Neural cell (in vitro differentiated cells): ENCODE results near the gene FOCAD. TPM values are rescaled to one million over a fixed set of nuclear protein-coding genes. Genes with fewer than 3 reads are reported as not detected.

Experiments used
- H2AFZ ChIP-seq: fragments of 200-600, 300-800 bp; sonication (generic), shearing (Covaris generic); 2 replicates; pipeline ENCODE4 v1.6.0; 2014; ENCODE audit warnings: low read depth, mild to moderate bottlenecking, antibody characterized with exemption, low read length, moderate library complexity
- H3F3A ChIP-seq: fragments of 200-600 bp; shearing (Covaris generic); 2 replicates; pipeline ENCODE4 v1.6.1; 2016; ENCODE audit warnings: mild to moderate bottlenecking, moderate library complexity, mixed read lengths, antibody characterized with exemption, low read length; ENCODE audit not compliant: insufficient read depth, poor library complexity, severe bottlenecking
- H3K27ac ChIP-seq: fragments of 200-600, 300-800 bp; sonication (generic), shearing (Covaris generic); 2 replicates; pipeline ENCODE4 v1.5.1; 2014; ENCODE audit warnings: mild to moderate bottlenecking, low read length, moderate library complexity
- H3K27me3 ChIP-seq: fragments of 300-800, 200-600 bp; sonication (generic), shearing (Covaris generic); 2 replicates; pipeline ENCODE4 v1.6.0; 2014; ENCODE audit warnings: mild to moderate bottlenecking, low read depth, low read length, moderate library complexity; ENCODE audit not compliant: insufficient read depth
- H3K36me3 ChIP-seq: fragments of 300-800, 200-600 bp; sonication (generic), shearing (Covaris generic); 2 replicates; pipeline ENCODE4 v1.5.1; 2014; ENCODE audit warnings: mild to moderate bottlenecking, antibody characterized with exemption, low read length, moderate library complexity; ENCODE audit not compliant: insufficient read depth
- H3K4me2 ChIP-seq: fragments of 300-800, 200-600 bp; sonication (generic), shearing (Covaris generic); 2 replicates; pipeline ENCODE4 v1.6.0; 2014; ENCODE audit warnings: mild to moderate bottlenecking, low read length
- H3K4me3 ChIP-seq: fragments of 300-800, 200-600 bp; sonication (generic), shearing (Covaris generic); 2 replicates; pipeline ENCODE4 v1.5.1; 2014; ENCODE audit warnings: mild to moderate bottlenecking, low read length, moderate library complexity
- H3K79me2 ChIP-seq: fragments of 200-600 bp; shearing (Covaris generic); replicated peaks from 2 replicates; pipeline ENCODE4 v1.6.0; 2014; ENCODE audit warnings: mild to moderate bottlenecking, low read length, moderate library complexity; ENCODE audit not compliant: insufficient read depth
- H3K9ac ChIP-seq: fragments of 300-800, 200-600 bp; sonication (generic), shearing (Covaris generic); 2 replicates; pipeline ENCODE4 v1.6.1; 2016; ENCODE audit warnings: mild to moderate bottlenecking, low read length, mixed read lengths
- H3K9me2 ChIP-seq: fragments of 200-600 bp; shearing (Covaris generic); 2 replicates; pipeline ENCODE4 v1.6.1; 2016; ENCODE audit warnings: mild to moderate bottlenecking, low read length, mixed read lengths; ENCODE audit not compliant: insufficient read depth
- H3K9me3 ChIP-seq: fragments of 200-600, 300-800 bp; sonication (generic), shearing (Covaris generic); 2 replicates; pipeline ENCODE4 v1.6.1; 2016; ENCODE audit warnings: mild to moderate bottlenecking, mixed run types, low read length, moderate library complexity, mixed read lengths
- H4K20me1 ChIP-seq: fragments of 200-600 bp; shearing (Covaris generic); 2 replicates; pipeline ENCODE4 v1.6.1; 2016; ENCODE audit warnings: mild to moderate bottlenecking, mixed run types; ENCODE audit not compliant: insufficient read depth
- EZH2 ChIP-seq: fragments of 200-600, 300-800 bp; shearing (Covaris generic), sonication (generic); IDR thresholded peaks from 2 replicates; pipeline ENCODE4 v1.6.1; 2014; ENCODE audit warnings: antibody characterized with exemption, low read length, borderline replicate concordance, mild to moderate bottlenecking; ENCODE audit not compliant: insufficient read depth, poor library complexity, severe bottlenecking
- MXI1 ChIP-seq: fragments of 450-650 bp; conservative IDR thresholded peaks from 2 replicates; pipeline ENCODE4 v1.6.1; 2014; ENCODE audit warnings: antibody characterized with exemption, mild to moderate bottlenecking; ENCODE audit not compliant: poor library complexity, severe bottlenecking
- POLR2AphosphoS5 ChIP-seq: IDR thresholded peaks from 2 replicates; pipeline ENCODE4 v1.6.1; 2012
- RAD21 ChIP-seq: fragments of 450-650 bp; conservative IDR thresholded peaks from 2 replicates; pipeline ENCODE4 v1.6.1; 2014; ENCODE audit warnings: antibody characterized with exemption, mild to moderate bottlenecking, moderate library complexity
- SMC3 ChIP-seq: fragments of 450-650 bp; conservative IDR thresholded peaks from 2 replicates; pipeline ENCODE4 v1.6.1; 2014; ENCODE audit warnings: antibody characterized with exemption, mild to moderate bottlenecking, moderate library complexity; ENCODE audit not compliant: poor library complexity
- TAF1 ChIP-seq: IDR thresholded peaks from 2 replicates; pipeline ENCODE4 v1.6.1; 2012; ENCODE audit warnings: low read depth
- polyA plus RNA-seq: library from polyadenylated mRNA; depleted of rRNA; stranded (reverse); fragments of >200 nt; gene quantifications from 2 replicates; pipeline ENCODE4 v1.2.3, GENCODE V29; 2014
- small RNA-seq, 3 experiments: library from RNA; depleted of rRNA; stranded (forward); fragments of <200 nt; gene quantifications; one replicate each; pipeline ENCODE3, GENCODE V24; 2012

The FOCAD gene
- polyA plus RNA-seq, 1 donor from 2014 or later = 23.5 TPM

GRCh38 chr9:21042466-21042865 lies 358.4 kb downstream of the FOCAD start:
- TF ChIP-seq TAF1 = no peak
- no peak for TF ChIP-seq RAD21
- no peak for TF ChIP-seq MXI1
- H3K9ac ChIP-seq = no peak overlapping the region
- no peaks in the 10 kb centered on the region for H3K27me3 ChIP-seq
- H4K20me1 ChIP-seq = no peaks in the 10 kb centered on the region
- no peak overlapping the region for H3K4me3 ChIP-seq
- H3K9me3 ChIP-seq = no peaks in the 10 kb centered on the region
- H3K36me3 ChIP-seq = no peaks in the 10 kb centered on the region
- no peak overlapping the region for H2AFZ ChIP-seq
- no peaks in the 10 kb centered on the region for H3K9me2 ChIP-seq
- no peaks in the 10 kb centered on the region for H3K79me2 ChIP-seq
- H3K4me2 ChIP-seq = no peak overlapping the region
- no peaks in the 10 kb centered on the region for H3F3A ChIP-seq
- no peak overlapping the region for H3K27ac ChIP-seq

- Histone ChIP-seq H3K4me2 (no peak overlapping the region), H3K4me3 (no peak overlapping the region), H3K27ac (no peak overlapping the region), H3K79me2 (no peaks in the 10 kb centered on the region), H3K36me3 (no peaks in the 10 kb centered on the region), H3K27me3 (no peaks in the 10 kb centered on the region), H4K20me1 (no peaks in the 10 kb centered on the region), H2AFZ (no peak overlapping the region), H3F3A (no peaks in the 10 kb centered on the region), H3K9ac (no peak overlapping the region), H3K9me3 (no peaks in the 10 kb centered on the region), H3K9me2 (no peaks in the 10 kb centered on the region)
- no peak for TF ChIP-seq SMC3
- no peak for TF ChIP-seq MXI1
- no peak for TF ChIP-seq POLR2AphosphoS5
- no peak for TF ChIP-seq EZH2
- TF ChIP-seq TAF1 = no peak
These were observed 359.8 kb downstream of the FOCAD start for GRCh38 chr9:21043841-21044240.

Small RNA genes within 50 kb of the gene (small RNA-seq; reads per million reads assigned to genes)
- 266 to 528 (median 516) reads per million in 3 experiments for gene MIR491
- 0.16 to 1.7 (median 0.68) reads per million in 3 experiments for gene SNORA30B

Other genes starting within 250 kb of the FOCAD start
- gene MLLT3, start 61.8 kb upstream of the FOCAD start, polyA plus RNA-seq = 61.5 and 68.9 TPM in 2 replicates